Gastroesophageal sphincter (tissue), 4 donors: ENCODE data around the gene SPATA7. TPM values are rescaled to one million over a fixed set of nuclear protein-coding genes. Genes with fewer than 3 reads are reported as not detected.
"Not testable (repeated sequence)": the region's sequence is repeated elsewhere in the genome, so short reads cannot be mapped to it uniquely, and the experiment has no call there.

Experiments
- ATAC-seq: fragments of 150-250 bp; one replicate; pipeline ENCODE4 v1.9.1; 2016; ENCODE audit warnings: mild to moderate bottlenecking, moderate library complexity
- H3K27ac ChIP-seq, 4 donors: fragments of 200-600 bp; sonication (generic) in 3 of 4; 1 replicate in 3 of 4; 2 replicates in 1 of 4; pipeline ENCODE4 v1.5.1; 2016 to 2019
- H3K27me3 ChIP-seq: fragments of 200-600 bp; sonication (generic); one replicate; pipeline ENCODE4 v1.5.1; 2019
- H3K36me3 ChIP-seq, 2 donors: fragments of 200-600 bp; sonication (generic); one replicate each; pipeline ENCODE4 v1.5.1; 2019; ENCODE audit warnings: control low read depth in 1 of 2
- H3K4me1 ChIP-seq, 3 donors: fragments of 200-600 bp; sonication (generic); 1 replicate in 2 of 3; 2 replicates in 1 of 3; pipeline ENCODE4 v1.5.1; 2016 to 2019; ENCODE audit warnings: control low read depth in 2 of 3
- H3K4me3 ChIP-seq, 2 donors: fragments of 200-600 bp; sonication (generic); one replicate each; pipeline ENCODE4 v1.5.1; 2019; ENCODE audit warnings: mild to moderate bottlenecking in 1 of 2, moderate library complexity in 1 of 2
- H3K9me3 ChIP-seq, 3 donors: fragments of 200-600 bp; sonication (generic); one replicate each; pipeline ENCODE4 v1.5.1; 2017 to 2019; ENCODE audit warnings: control low read depth in 2 of 3
- CTCF ChIP-seq, 4 experiments: fragments of 200-600 bp in 2 of 4; fragments of 450-650 bp in 2 of 4; sonication (generic) in 1 of 4; IDR thresholded peaks; one replicate each; pipeline ENCODE4 v1.5.1; 2017 to 2019; ENCODE audit warnings: antibody characterized with exemption in 4 of 4, mild to moderate bottlenecking in 2 of 4, moderate library complexity in 2 of 4
- EP300 ChIP-seq: sonication (generic); formaldehyde crosslinking; IDR thresholded peaks from one replicate; pipeline ENCODE4 v1.6.1; 2017; ENCODE audit warnings: antibody characterized with exemption, mild to moderate bottlenecking
- POLR2A ChIP-seq, 2 donors: fragments of 450-650 bp; IDR thresholded peaks; one replicate each; pipeline ENCODE4 v1.6.1; 2017; ENCODE audit warnings: antibody characterized with exemption in 2 of 2, mild to moderate bottlenecking in 2 of 2, moderate library complexity in 1 of 2
- POLR2AphosphoS5 ChIP-seq: sonication (generic); formaldehyde crosslinking; IDR thresholded peaks from one replicate; pipeline ENCODE4 v1.6.1; 2017; ENCODE audit warnings: antibody characterized with exemption
- WGBS, 2 donors: methylation state at CpG; one replicate each; pipeline ENCODE4 v1.1.5; 2018; ENCODE audit warnings: low coverage in 1 of 2; 5-methylcytosine and 5-hydroxymethylcytosine counted together
- total RNA-seq, 4 donors: library from RNA; depleted of rRNA; stranded (reverse); fragments of >200 nt; gene quantifications; one replicate each; pipeline ENCODE4 v1.1.0, GENCODE V29; 2016

SPATA7 gene
- total RNA-seq, 4 donors from 2014 or later = 20.9 to 30.0 (median 24.0) TPM

DNA sequence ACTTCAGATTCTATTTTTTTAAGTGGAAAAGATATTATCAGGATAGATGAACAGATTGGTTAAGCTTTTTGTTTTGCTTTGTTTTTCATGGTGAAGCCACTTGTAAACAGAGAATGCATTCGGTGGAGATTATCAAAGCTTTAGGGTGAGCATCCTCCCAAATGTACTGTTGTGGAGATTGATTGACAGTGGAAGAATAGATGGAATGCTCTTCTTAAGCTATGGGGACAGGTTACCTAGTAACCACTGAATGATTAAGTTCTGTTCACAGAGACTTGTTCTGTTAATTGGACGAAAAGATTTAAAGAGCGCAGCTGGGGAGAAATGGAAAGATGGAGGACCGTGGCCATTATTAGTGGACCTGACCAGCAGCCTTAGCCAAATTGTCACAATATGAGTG, 21.8 kb upstream of the SPATA7 start:
- no peak for TF ChIP-seq CTCF (IDR thresholded peaks at IDR 0.05)
- no peak for TF ChIP-seq POLR2AphosphoS5
- TF ChIP-seq POLR2A (IDR thresholded peaks at IDR 0.05) = no peak
- no peak for TF ChIP-seq EP300
- no peaks in the 10 kb centered on the region for H3K27me3 ChIP-seq
- no peak for ATAC-seq
- WGBS, 2 donors = 53 to 82% methylated on average over 2 to 4 of the region's 4 CpGs
- H3K36me3 ChIP-seq = no peaks in the 10 kb centered on the region
- H3K4me3 ChIP-seq = no peak overlapping the region
- no peak overlapping the region for H3K27ac ChIP-seq
- no peaks in the 10 kb centered on the region for H3K4me1 ChIP-seq
- no peaks in the 10 kb centered on the region for H3K9me3 ChIP-seq

- 49 to 70% methylated on average over 4 of the region's 4 CpGs for WGBS, 2 donors
- H3K36me3 ChIP-seq = no peaks in the 10 kb centered on the region
- H3K27ac ChIP-seq = no peak overlapping the region
- TF ChIP-seq CTCF (IDR thresholded peaks at IDR 0.05) (no peak), POLR2AphosphoS5 (no peak), POLR2A (IDR thresholded peaks at IDR 0.05) (no peak), EP300 (no peak)
- peaks cover 0 to 5% (median 0%) of the 10 kb centered on the region in 3 donors for H3K9me3 ChIP-seq
- ATAC-seq = no peak
- H3K27me3 ChIP-seq = no peaks in the 10 kb centered on the region
- H3K4me3 ChIP-seq = no peak overlapping the region
- no peaks in the 10 kb centered on the region for H3K4me1 ChIP-seq
These were observed 20.6 kb upstream of the SPATA7 start for GRCh38 chr14:88364710-88365413.

DNA sequence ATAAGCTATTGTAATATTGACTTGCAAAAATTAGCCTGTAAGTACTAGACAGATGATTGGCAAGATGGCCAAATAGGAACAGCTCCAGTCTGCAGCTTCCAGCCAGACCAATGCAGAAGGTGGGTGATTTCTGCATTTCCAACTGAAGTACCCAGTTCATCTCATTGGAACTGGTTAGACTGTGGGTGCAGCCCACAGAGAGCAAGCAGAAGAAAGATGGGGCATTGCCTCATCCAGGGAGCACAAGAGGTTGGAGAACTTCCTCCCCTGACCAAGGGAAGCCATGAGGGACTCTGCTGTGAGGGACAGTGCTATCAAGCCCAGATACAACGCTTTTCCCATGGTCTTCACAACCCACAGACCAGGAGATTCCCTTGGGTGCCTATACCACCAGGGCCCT, 16.0 kb upstream of the SPATA7 start:
- ATAC-seq = no peak
- no peaks in the 10 kb centered on the region for H3K4me1 ChIP-seq
- no CpG with 5 or more reads among the region's 1 CpG for WGBS, 2 donors
- H3K4me3 ChIP-seq = no peak overlapping the region
- H3K9me3 ChIP-seq = peaks cover 0 to 5% (median 0%) of the 10 kb centered on the region in 3 donors
- no peaks in the 10 kb centered on the region for H3K36me3 ChIP-seq
- no peak overlapping the region for H3K27ac ChIP-seq
- TF ChIP-seq POLR2AphosphoS5 = no peak
- no peak for TF ChIP-seq CTCF (IDR thresholded peaks at IDR 0.05)
- TF ChIP-seq EP300 = no peak
- TF ChIP-seq POLR2A (IDR thresholded peaks at IDR 0.05) = no peak
- H3K27me3 ChIP-seq = peaks cover 5% of the 10 kb centered on the region

- H3K27me3 ChIP-seq = no peaks in the 10 kb centered on the region
- TF ChIP-seq EP300 (no peak), POLR2AphosphoS5 (no peak), POLR2A (IDR thresholded peaks at IDR 0.05) (no peak), CTCF (IDR thresholded peaks at IDR 0.05) (no peak)
- no peaks in the 10 kb centered on the region for H3K36me3 ChIP-seq
- no peak overlapping the region for H3K4me3 ChIP-seq
- peaks cover 0 to 12% (median 0%) of the 10 kb centered on the region in 3 donors for H3K9me3 ChIP-seq
- H3K27ac ChIP-seq = no peak overlapping the region
- no peak for ATAC-seq
- peaks cover 0 to 7% (median 0%) of the 10 kb centered on the region in 3 donors for H3K4me1 ChIP-seq
- WGBS, 2 donors = 25 to 75% methylated on average over 1 to 3 of the region's 5 CpGs
These were observed 5.6 kb upstream of the SPATA7 start for GRCh38 chr14:88379706-88380343.

- ATAC-seq = no peak
- H3K27me3 ChIP-seq = no peaks in the 10 kb centered on the region
- TF ChIP-seq POLR2AphosphoS5 (no peak), EP300 (no peak), CTCF (IDR thresholded peaks at IDR 0.05) (no peak), POLR2A (IDR thresholded peaks at IDR 0.05) (no peak)
- no peaks in the 10 kb centered on the region for H3K36me3 ChIP-seq
- no peak overlapping the region for H3K4me3 ChIP-seq
- H3K4me1 ChIP-seq = peaks cover 0 to 7% (median 0%) of the 10 kb centered on the region in 3 donors
- 31 to 42% methylated on average over 3 of the region's 3 CpGs for WGBS, 2 donors
- H3K9me3 ChIP-seq = peaks cover 0 to 10% (median 0%) of the 10 kb centered on the region in 3 donors
- H3K27ac ChIP-seq = no peak overlapping the region
These were observed 5.1 kb upstream of the SPATA7 start for GRCh38 chr14:88380405-88380804.

- peaks cover 0 to 15% (median 6%) of the 10 kb centered on the region in 3 donors for H3K4me1 ChIP-seq
- H3K27me3 ChIP-seq, H3K9me3 ChIP-seq, H3K4me3 ChIP-seq, H3K27ac ChIP-seq, ATAC-seq, H3K36me3 ChIP-seq: not testable (repeated sequence)
- WGBS, 2 donors = 82 to 95% methylated on average over 9 to 10 of the region's 12 CpGs
These were observed 3.8 kb upstream of the SPATA7 start for GRCh38 chr14:88381634-88382033.
